OCI-M2 (cell line): Measurements from ENCODE around the gene PRKD3.
"Not testable (repeated sequence)": the region's sequence is repeated elsewhere in the genome, so short reads cannot be mapped to it uniquely, and the experiment has no call there.

ENCODE experiments used
- DNase-seq: peaks from one replicate; lab custom pipeline; 2025; ENCODE audit not compliant: unreplicated experiment; lab: John Stamatoyannopoulos, UW

Gene PRKD3

GRCh38 chr2:37317746-37318145, 6.9 kb downstream of the PRKD3 start:
- DNase-seq = no peak

GRCh38 chr2:37316181-37316580, 8.5 kb downstream of the PRKD3 start:
- DNase-seq = no peak

- no peak for DNase-seq
Observed at GRCh38 chr2:37315364-37315763, 9.3 kb downstream of the PRKD3 start.

GRCh38 chr2:37307500-37307899, 17.1 kb downstream of the PRKD3 start:
- DNase-seq = no peak

DNA sequence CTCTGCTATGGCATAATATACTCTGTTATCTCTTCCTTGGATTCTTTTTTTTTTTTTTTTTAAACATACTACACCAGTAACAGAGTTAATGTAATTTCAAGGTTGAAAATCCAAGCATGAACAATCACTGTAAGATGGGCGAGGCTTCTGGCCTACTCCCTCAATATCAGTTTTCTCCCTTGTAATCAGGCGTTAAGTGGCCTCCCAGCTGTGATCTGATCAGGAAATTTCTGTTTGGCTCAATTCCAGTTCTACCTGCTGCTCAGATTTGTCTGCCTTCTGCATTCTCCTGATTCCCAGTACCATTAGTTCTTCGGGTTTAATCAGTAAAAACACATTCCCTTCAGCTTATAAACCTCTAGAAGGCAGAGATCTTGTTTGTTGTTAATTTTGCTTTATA, 18.6 kb downstream of the PRKD3 start:
- no peak for DNase-seq

DNA sequence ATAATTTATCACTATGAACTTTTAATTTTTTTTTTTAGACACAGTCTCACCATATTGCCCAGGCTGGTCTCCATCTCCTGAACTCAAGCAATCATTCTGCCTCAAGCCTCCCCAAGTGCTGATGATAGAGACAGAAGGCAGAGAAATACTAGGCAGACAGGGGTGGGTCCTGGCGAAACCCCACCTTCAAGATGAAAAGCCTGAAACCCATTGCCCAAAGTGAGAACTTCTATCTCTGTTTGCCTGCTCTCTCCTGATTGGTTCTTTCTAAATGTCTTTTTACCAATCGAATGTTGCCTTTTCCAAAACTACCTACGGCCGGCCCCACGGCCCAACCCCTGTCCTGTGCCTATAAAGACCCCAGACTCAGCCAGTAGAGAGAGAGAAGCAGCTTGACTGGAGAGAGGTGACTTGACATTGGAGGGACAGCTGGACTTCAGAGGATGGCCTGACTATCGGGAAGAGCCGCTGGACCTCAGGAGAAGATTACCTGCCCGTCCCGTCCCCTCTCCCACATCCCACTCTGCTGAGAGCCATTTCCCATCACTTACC, 21.9 kb downstream of the PRKD3 start:
- DNase-seq = no peak

- DNase-seq = no peak
Observed at GRCh38 chr2:37301408-37301807, 23.2 kb downstream of the PRKD3 start.

GRCh38 chr2:37300578-37300977, 24.1 kb downstream of the PRKD3 start:
- no peak for DNase-seq

- no peak for DNase-seq
Observed at GRCh38 chr2:37300146-37300545, 24.5 kb downstream of the PRKD3 start.

DNA sequence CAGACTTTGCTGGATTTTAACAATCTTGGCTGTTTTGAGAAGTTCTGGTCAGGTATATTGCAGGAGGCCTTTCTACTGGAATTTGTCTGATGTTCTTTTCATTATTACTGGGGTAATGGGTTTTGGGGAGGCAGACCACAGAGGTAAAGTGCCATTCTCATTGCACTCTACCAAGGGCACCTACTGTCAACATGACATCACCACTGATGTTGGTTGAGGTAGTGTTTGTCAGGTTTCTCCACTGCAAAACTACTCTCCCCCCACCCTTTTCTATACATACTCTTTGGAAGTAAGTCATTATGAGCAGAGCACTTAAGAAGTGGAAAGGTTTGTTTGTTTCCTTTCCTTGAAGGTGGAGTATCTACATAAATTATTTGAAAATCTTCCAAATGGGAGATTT, 27.0 kb downstream of the PRKD3 start:
- no peak for DNase-seq

DNA sequence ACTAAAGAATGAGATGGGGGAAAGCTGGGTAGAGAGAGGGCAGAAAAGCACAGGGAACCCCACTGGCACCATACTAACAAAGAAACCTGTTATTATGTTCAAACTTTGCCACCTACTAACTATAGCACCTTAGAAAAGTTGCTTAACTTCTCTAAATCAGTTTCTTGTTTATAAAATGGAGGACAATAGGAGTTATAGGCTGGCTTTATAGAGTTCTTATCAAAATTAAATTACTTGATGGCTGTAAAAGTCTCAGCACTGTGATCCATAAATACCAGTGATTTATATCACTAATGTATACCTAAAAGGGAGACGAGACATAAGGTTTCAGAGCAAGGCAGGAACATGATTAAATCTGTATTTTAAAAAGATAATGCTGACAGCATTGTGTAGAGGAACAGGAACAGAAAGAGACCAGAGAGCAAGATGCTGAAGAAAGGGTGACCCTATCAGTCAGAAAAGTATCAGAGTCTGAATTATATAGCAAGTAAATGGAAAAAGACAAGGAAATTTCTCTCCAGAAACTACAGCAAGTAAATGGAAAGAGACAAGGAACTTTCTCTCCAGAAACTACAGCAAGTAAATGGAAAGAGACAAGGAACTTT, 29.1 kb downstream of the PRKD3 start:
- DNase-seq = no peak

DNA sequence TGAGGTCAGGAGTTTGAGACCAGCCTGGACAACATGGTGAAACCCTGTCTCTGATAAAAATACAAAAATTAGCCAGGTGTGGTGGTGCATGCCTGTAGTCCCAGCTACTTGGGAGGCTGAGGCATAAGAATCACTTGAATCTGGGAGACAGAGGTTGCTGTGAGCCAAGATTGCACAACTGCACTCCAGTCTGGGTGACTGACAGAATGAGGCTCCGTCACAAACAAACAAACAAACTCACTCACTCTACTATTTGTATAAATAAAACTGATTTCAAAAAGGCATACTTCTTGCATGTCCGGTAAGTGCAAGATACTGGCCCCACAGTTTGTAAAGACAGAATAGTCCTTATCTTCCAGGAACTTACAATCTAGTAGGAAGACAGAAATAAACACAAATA, 29.8 kb downstream of the PRKD3 start:
- DNase-seq = not testable (repeated sequence)

DNA sequence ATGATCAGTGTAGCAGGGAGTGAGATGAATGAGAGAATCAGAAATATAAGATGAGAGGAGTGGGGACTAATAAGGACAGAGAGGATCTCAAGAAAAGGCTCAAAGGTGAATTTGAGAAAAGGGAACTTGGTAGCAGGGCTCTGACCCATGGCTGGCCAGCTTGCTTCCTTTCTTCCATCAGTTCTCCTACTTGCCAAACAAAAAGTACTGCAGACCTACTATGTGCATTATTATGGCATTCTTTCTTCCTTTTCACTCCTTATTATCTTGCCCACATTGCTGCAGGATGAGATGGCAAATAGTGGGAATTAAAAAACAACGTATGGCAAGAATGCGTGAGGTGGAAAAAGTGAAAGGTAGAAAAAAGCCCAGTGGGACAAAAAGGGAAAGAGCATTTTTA, 33.0 kb downstream of the PRKD3 start:
- no peak for DNase-seq

DNA sequence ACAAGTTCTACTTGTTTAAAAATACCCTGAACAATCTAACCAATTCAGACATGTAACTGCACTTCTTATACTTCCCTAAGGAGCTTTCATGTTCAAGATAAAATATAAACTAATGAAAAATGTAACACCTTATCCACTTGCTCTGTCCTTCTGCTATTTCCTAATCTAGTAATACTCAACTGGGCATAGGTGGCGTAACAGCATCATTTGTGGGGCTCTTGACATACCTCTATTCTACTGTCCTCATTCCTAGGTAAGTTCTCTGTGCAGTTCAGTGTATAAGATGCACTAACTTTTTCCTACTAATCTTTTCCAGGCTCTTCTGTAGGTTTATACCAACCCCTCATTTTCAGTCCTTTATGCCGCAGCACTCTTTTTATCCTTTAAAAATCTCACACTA, 36.7 kb downstream of the PRKD3 start:
- no peak for DNase-seq

DNA sequence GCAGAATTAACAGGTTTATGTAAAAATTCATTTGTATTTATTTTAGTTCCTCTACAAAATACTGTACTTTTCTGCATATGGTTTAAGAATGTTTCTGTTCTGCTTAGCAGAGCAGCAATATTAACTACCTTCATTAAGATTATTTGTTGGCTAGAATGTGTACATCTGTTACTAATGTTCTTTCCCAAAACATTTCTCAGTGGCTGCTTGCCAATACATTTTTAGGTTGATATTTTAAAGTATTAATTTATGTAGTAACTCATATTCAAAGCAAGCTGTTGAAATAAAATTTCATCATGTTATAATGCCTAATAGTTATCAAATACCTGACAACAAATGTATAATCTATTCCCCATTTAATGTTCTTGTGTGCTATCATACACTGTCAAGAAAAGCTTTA, 40.3 kb downstream of the PRKD3 start:
- no peak for DNase-seq

- no peak for DNase-seq
Observed at GRCh38 chr2:37283207-37283606, 41.4 kb downstream of the PRKD3 start.

DNA sequence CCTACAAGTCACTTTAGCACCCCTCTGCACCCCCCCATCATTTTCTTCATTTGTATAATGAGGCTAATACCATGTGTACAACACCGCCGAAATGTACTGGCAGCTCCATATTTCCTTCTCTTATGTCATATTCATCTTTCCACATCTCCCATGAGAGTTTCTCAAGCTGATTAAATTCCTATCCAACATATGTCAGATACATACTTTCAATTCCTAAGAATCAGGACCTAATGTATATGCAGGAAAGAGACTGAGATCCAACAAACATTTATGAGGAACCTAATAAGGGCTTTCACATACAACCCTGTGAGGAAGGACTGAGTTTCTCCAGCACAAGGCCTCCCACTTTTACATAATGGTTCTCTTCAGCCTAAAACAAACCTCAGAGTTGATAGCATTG, 41.9 kb downstream of the PRKD3 start:
- no peak for DNase-seq

DNA sequence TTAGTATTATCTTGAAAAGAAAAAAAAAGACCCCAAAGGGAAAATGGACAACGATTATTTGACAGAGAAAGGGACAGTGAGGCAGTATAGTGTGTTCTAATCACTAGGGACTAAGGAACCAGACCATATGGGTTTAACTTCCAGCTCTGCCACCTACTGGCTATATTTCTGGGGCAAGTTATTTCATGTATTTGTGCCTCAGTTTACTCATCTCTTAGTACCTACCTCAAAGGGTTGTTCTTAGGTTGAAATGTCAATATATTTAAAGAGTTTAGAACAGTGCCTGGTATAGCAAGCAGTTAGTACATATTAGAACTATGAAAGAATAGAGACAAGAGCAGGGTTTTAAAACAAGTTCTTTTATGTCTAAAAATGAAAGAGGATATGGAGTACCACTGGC, 42.7 kb downstream of the PRKD3 start:
- DNase-seq = no peak

- DNase-seq = no peak
Observed at GRCh38 chr2:37276291-37276690, 48.3 kb downstream of the PRKD3 start.
